Measurements from ENCODE around the gene PDZD4.

DNA sequence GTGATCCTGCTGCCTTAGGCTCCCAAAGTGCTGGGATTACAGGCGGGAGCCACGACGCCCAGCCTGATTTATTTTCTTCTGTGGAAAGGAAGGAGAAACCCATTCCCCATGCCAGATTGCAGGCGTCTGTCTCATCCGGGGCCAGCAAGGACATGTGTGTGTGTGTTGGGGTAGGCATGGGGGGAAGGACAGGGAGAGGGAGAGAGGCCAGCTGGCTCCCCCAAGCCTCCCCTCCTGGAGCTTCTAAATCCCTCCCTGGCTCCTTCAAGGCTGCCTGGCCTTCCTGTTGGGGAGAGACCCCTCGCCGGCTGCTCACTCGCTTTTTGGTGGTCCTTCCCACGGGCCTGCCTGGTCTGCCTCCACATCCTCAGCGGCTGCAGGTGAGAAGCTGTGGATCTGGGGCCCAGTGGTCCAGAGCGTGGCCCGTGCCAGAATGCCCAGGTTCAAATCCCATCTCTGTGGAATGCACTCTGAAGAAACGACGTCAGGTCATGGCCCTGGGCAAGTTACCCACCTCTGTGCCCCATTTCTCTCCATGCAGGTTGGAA is 67.6 kb downstream of the PDZD4 start:
- TF ChIP-seq GATA2 (IDR thresholded peaks at IDR 0.05; ENCODE audit: low read depth, low read length) (no peak), GATA3 (IDR thresholded peaks at IDR 0.05; ENCODE audit: low read depth, low read length) (no peak)
